ENCODE data around the gene RBBP8NL.

RBBP8NL gene

GRCh38 chr20:62474604-62475026 lies 47.3 kb upstream of the RBBP8NL start:
- Histone ChIP-seq H3K27me3 (peaks cover 0 to 91% of the 10 kb centered on the region in 2 donors), H3K4me3 (no peak overlapping the region)

GRCh38 chr20:62473717-62474603 lies 46.6 kb upstream of the RBBP8NL start:
- TF ChIP-seq CTCF (IDR thresholded peaks at IDR 0.05): no peak
- Histone ChIP-seq H3K27me3 (peaks cover 0 to 91% of the 10 kb centered on the region in 2 donors), H3K27ac (no peak overlapping the region), H3K4me3 (no peak overlapping the region), H3K9me3 (no peaks in the 10 kb centered on the region), H3K36me3 (no peaks in the 10 kb centered on the region), H3K4me1 (peaks cover 0 to 29% (median 21%) of the 10 kb centered on the region in 4 donors)
- DNase-seq: no peak
- intact Hi-C loops (cut with DNase I; ENCODE audit: low total_unique reads): no loop called here

More at GRCh38 chr20:62474604-62475026, 47.3 kb upstream of the RBBP8NL start:
- Histone ChIP-seq H3K36me3 (no peaks in the 10 kb centered on the region), H3K27ac (no peak overlapping the region), H3K4me1 (peaks cover 0 to 29% (median 21%) of the 10 kb centered on the region in 4 donors), H3K9me3 (no peaks in the 10 kb centered on the region)
- TF ChIP-seq CTCF (IDR thresholded peaks at IDR 0.05): no peak
- no peak for DNase-seq
- intact Hi-C loops (cut with DNase I; ENCODE audit: low total_unique reads): no loop called here

- no peaks in the 10 kb centered on the region for H3K9me3 ChIP-seq
- H3K36me3 ChIP-seq: no peaks in the 10 kb centered on the region
- peaks cover 0 to 29% (median 21%) of the 10 kb centered on the region in 4 donors for H3K4me1 ChIP-seq
- intact Hi-C loops (cut with DNase I; ENCODE audit: low total_unique reads): no loop called here
- peaks cover 0 to 91% of the 10 kb centered on the region in 2 donors for H3K27me3 ChIP-seq
- no peak overlapping the region for H3K27ac ChIP-seq
- H3K4me3 ChIP-seq: no peak overlapping the region
- no peak for DNase-seq
- TF ChIP-seq CTCF (IDR thresholded peaks at IDR 0.05): no peak
Observed at GRCh38 chr20:62472941-62473585, 45.7 kb upstream of the RBBP8NL start.

- Histone ChIP-seq H3K36me3 (no peaks in the 10 kb centered on the region), H3K4me1 (peaks cover 0 to 29% (median 21%) of the 10 kb centered on the region in 4 donors), H3K27me3 (peaks cover 0 to 91% of the 10 kb centered on the region in 2 donors), H3K4me3 (no peak overlapping the region), H3K9me3 (no peaks in the 10 kb centered on the region), H3K27ac (no peak overlapping the region)
- intact Hi-C loops (cut with DNase I; ENCODE audit: low total_unique reads): no loop called here
- TF ChIP-seq CTCF (IDR thresholded peaks at IDR 0.05): no peak
- no peak for DNase-seq
Observed at GRCh38 chr20:62472138-62472940, 45.0 kb upstream of the RBBP8NL start.

GRCh38 chr20:62470459-62470858 lies 43.1 kb upstream of the RBBP8NL start:
- DNase-seq: no peak
- no peak for TF ChIP-seq CTCF (IDR thresholded peaks at IDR 0.05)
- Histone ChIP-seq H3K36me3 (no peaks in the 10 kb centered on the region), H3K4me3 (no peak overlapping the region), H3K9me3 (no peaks in the 10 kb centered on the region), H3K27ac (no peak overlapping the region), H3K27me3 (peaks cover 0 to 94% of the 10 kb centered on the region in 2 donors), H3K4me1 (peaks cover 0 to 15% (median 8%) of the 10 kb centered on the region in 4 donors)
- intact Hi-C loops (cut with DNase I; ENCODE audit: low total_unique reads): no loop called here

All from tibial artery (tissue), 4 donors.